Muscle layer of colon (tissue), 2 donors: ENCODE results near the gene SLC25A51.

Experiments used
- H3K27ac ChIP-seq: one replicate; pipeline ENCODE4 v1.7.0; 2013; ENCODE audit warnings: low read depth, mild to moderate bottlenecking, low read length, moderate library complexity
- H3K27me3 ChIP-seq, 2 donors: one replicate each; pipeline ENCODE4 v1.7.0; 2013; ENCODE audit warnings: low read length in 2 of 2, mild to moderate bottlenecking in 2 of 2; ENCODE audit not compliant: insufficient read depth in 2 of 2, control insufficient read depth in 1 of 2
- H3K36me3 ChIP-seq: one replicate; pipeline ENCODE4 v1.7.0; 2013; ENCODE audit warnings: mild to moderate bottlenecking, low read length; ENCODE audit not compliant: insufficient read depth
- H3K4me1 ChIP-seq: one replicate; pipeline ENCODE4 v1.7.0; 2013; ENCODE audit warnings: mild to moderate bottlenecking, low read length; ENCODE audit not compliant: insufficient read depth
- H3K4me3 ChIP-seq, 2 donors: one replicate each; pipeline ENCODE4 v1.7.0; 2013; ENCODE audit warnings: low read length in 2 of 2, low read depth in 1 of 2, mild to moderate bottlenecking in 1 of 2, moderate library complexity in 1 of 2
- H3K9ac ChIP-seq: one replicate; pipeline ENCODE4 v1.7.0; 2013; ENCODE audit warnings: low read length
- H3K9me3 ChIP-seq: one replicate; pipeline ENCODE4 v1.7.0; 2013; ENCODE audit warnings: mild to moderate bottlenecking, low read length
- donor health status: abdominal sarcoma.
- donor health status: Adenocarcinoma of cecum.

The SLC25A51 gene

DNA sequence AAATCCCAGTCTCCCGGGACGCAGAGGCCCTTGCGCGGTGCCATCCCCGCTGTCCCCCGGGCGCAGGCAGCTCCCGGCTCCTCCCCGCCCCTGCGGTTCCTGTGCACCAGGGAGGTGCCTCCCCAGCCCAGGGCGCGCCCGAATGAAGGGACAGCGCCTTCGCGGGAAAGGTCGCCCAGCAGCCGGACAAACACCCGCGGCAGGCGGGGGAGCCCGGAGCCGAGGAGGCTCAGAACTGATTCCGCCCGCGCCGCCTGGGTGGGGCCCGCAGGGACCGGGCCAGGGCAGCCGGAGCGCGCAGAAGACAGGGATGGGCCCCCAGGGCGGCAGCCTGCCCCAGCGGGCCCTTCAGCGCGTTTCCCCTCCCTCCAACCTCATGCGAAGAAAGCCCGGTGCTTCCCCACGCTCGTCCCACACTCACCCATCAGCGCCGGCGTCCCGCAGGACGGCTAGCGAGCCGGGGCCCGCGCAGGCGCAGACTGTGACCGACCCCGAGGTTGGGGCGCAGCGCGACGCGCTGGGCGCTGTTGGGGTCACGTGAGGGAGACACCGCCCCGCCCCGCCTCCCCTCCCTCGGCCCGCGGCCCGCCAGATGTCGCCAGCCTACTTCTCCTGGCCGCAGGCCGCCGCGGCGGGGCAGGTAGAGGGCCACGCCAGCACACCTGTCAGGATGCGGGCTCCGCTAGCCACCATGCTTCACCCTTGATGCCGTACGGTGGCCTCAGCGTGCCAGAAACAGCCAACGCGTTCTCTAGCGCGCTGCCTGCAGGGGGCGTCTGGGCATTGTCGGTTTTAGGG lies at the start of gene SLC25A51:
Gene SLC25A51, minus strand, starts transcription at position 481 of the 798 bp plus-strand sequence. CDS start 15,577 bp downstream, outside the sequence.
- Histone ChIP-seq H3K4me3 (peak within 1 kb of the TSS; percentile 82 to 94), H3K36me3 (peaks cover 2% of the 10 kb centered on the region), H3K27ac (peak within 1 kb of the TSS; percentile 90), H3K9me3 (no peaks in the 10 kb centered on the region), H3K4me1 (peaks cover 23% of the 10 kb centered on the region), H3K9ac (peak within 1 kb of the TSS; percentile 63), H3K27me3 (no peaks in the 10 kb centered on the region)

DNA sequence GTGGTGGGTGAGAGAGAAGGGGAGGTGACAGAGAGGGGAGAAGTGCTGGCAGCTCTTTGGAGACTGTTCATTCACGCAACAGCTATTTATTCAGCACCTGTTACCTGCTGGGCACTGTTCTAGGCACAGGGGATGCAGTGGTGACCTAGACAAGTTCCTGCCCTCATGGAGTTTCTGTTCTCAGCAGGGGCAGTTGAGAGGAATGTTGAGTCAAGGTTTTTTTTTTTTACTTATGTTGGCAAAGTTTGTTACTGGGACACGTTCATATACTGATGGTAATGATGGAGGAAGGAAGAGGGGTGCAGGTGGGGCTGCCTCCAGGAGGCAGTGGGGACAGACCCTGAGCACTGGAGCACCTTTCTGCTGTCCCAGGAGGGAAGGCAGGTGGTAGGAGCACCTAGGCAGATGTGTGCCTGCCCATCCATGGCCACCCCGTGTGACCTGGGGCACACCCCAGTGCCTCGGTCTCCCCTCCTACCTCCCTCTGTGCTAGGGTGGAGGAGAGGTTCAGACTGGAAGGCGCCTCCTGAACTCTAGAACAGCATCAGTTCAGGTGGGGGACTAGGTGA lies 49.4 kb upstream of the SLC25A51 start:
- no peak overlapping the region for H3K4me3 ChIP-seq
- peaks cover 23% of the 10 kb centered on the region for H3K36me3 ChIP-seq
- no peak overlapping the region for H3K9ac ChIP-seq
- H3K27ac ChIP-seq, result no peak overlapping the region
- H3K4me1 ChIP-seq, result peaks cover 14% of the 10 kb centered on the region
- H3K27me3 ChIP-seq, result no peaks in the 10 kb centered on the region
- H3K9me3 ChIP-seq, result no peaks in the 10 kb centered on the region

GRCh38 chr9:37952731-37953130 lies 48.8 kb upstream of the SLC25A51 start:
- no peaks in the 10 kb centered on the region for H3K9me3 ChIP-seq
- H3K36me3 ChIP-seq, result peaks cover 29% of the 10 kb centered on the region
- no peaks in the 10 kb centered on the region for H3K27me3 ChIP-seq
- peaks cover 14% of the 10 kb centered on the region for H3K4me1 ChIP-seq
- no peak overlapping the region for H3K9ac ChIP-seq
- H3K4me3 ChIP-seq, result no peak overlapping the region
- H3K27ac ChIP-seq, result no peak overlapping the region

- no peak overlapping the region for H3K27ac ChIP-seq
- peaks cover 33% of the 10 kb centered on the region for H3K36me3 ChIP-seq
- no peaks in the 10 kb centered on the region for H3K9me3 ChIP-seq
- H3K27me3 ChIP-seq, result no peaks in the 10 kb centered on the region
- H3K9ac ChIP-seq, result no peak overlapping the region
- peaks cover 14% of the 10 kb centered on the region for H3K4me1 ChIP-seq
- H3K4me3 ChIP-seq, result no peak overlapping the region
Measured at GRCh38 chr9:37951671-37952449, 47.9 kb upstream of the SLC25A51 start.

- no peaks in the 10 kb centered on the region for H3K9me3 ChIP-seq
- H3K4me3 ChIP-seq, result no peak overlapping the region
- H3K9ac ChIP-seq, result no peak overlapping the region
- no peak overlapping the region for H3K27ac ChIP-seq
- no peaks in the 10 kb centered on the region for H3K27me3 ChIP-seq
- peaks cover 14% of the 10 kb centered on the region for H3K4me1 ChIP-seq
- peaks cover 34% of the 10 kb centered on the region for H3K36me3 ChIP-seq
Measured at GRCh38 chr9:37950561-37950960, 46.6 kb upstream of the SLC25A51 start.

DNA sequence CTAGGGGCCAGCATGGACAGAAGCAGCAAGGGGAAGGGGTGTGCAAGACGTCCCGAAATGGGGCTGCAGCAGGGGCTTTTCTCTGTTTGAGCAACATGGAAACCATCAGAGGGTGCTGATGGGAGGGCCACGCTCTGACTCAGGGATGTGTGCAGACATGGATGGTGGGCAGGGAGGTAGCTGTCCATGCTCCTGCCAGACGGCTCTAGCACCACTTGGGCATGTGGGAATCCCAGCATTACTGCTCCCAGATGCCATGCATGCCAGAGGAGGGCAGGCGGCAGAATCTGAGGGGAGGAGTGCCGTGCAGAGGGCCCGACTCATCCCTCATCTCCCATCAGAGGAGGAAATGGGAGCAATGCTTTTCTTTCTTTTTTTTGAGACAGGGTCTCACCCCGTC lies 45.6 kb upstream of the SLC25A51 start:
- H3K27ac ChIP-seq, result no peak overlapping the region
- H3K9ac ChIP-seq, result no peak overlapping the region
- H3K9me3 ChIP-seq, result no peaks in the 10 kb centered on the region
- no peaks in the 10 kb centered on the region for H3K27me3 ChIP-seq
- no peak overlapping the region for H3K4me3 ChIP-seq
- peaks cover 21% of the 10 kb centered on the region for H3K4me1 ChIP-seq
- H3K36me3 ChIP-seq, result peaks cover 29% of the 10 kb centered on the region

- peaks cover 28% of the 10 kb centered on the region for H3K36me3 ChIP-seq
- no peak overlapping the region for H3K9ac ChIP-seq
- H3K4me1 ChIP-seq, result peaks cover 24% of the 10 kb centered on the region
- H3K9me3 ChIP-seq, result no peaks in the 10 kb centered on the region
- H3K27ac ChIP-seq, result no peak overlapping the region
- H3K27me3 ChIP-seq, result no peaks in the 10 kb centered on the region
- H3K4me3 ChIP-seq, result no peak overlapping the region
Measured at GRCh38 chr9:37948417-37948980, 44.6 kb upstream of the SLC25A51 start.

GRCh38 chr9:37947977-37948376 lies 44.0 kb upstream of the SLC25A51 start:
- no peak overlapping the region for H3K9ac ChIP-seq
- no peak overlapping the region for H3K27ac ChIP-seq
- peaks cover 24% of the 10 kb centered on the region for H3K4me1 ChIP-seq
- no peak overlapping the region for H3K4me3 ChIP-seq
- H3K27me3 ChIP-seq, result no peaks in the 10 kb centered on the region
- peaks cover 28% of the 10 kb centered on the region for H3K36me3 ChIP-seq
- no peaks in the 10 kb centered on the region for H3K9me3 ChIP-seq

- H3K9me3 ChIP-seq, result no peaks in the 10 kb centered on the region
- H3K4me1 ChIP-seq, result peaks cover 27% of the 10 kb centered on the region
- H3K27ac ChIP-seq, result no peak overlapping the region
- H3K4me3 ChIP-seq, result no peak overlapping the region
- H3K27me3 ChIP-seq, result no peaks in the 10 kb centered on the region
- H3K9ac ChIP-seq, result no peak overlapping the region
- H3K36me3 ChIP-seq, result peaks cover 23% of the 10 kb centered on the region
Measured at GRCh38 chr9:37947471-37947870, 43.5 kb upstream of the SLC25A51 start.

DNA sequence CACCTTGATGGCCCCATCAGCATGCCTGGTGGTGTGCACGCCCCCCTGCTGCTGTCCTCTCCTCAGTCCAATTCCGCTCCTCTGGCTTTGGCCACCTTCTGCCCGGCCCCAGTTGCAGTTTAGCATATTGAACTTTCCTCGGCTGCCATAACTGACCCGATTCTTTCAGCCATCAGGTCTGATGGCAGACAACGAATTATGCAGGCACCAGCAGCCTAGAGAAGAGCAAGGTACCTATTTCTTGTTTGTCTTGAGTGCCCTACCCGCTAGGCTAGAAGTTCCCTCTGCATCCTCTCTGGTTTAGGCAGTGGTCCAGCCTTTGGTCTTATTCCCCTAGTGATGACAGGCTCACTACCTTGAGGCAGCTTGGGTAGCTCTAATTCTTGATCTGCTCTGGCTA lies 43.0 kb upstream of the SLC25A51 start:
- H3K36me3 ChIP-seq, result peaks cover 21% of the 10 kb centered on the region

GRCh38 chr9:37946041-37946440 lies 42.1 kb upstream of the SLC25A51 start:
- no peak overlapping the region for H3K9ac ChIP-seq
- H3K4me3 ChIP-seq, result no peak overlapping the region
- H3K27me3 ChIP-seq, result no peaks in the 10 kb centered on the region
- no peaks in the 10 kb centered on the region for H3K9me3 ChIP-seq
- H3K36me3 ChIP-seq, result peaks cover 21% of the 10 kb centered on the region
- H3K4me1 ChIP-seq, result peaks cover 27% of the 10 kb centered on the region
- no peak overlapping the region for H3K27ac ChIP-seq

More for the DNA sequence above, 43.0 kb upstream of the SLC25A51 start:
- no peak overlapping the region for H3K27ac ChIP-seq
- H3K9me3 ChIP-seq, result no peaks in the 10 kb centered on the region
- no peak overlapping the region for H3K4me3 ChIP-seq
- H3K27me3 ChIP-seq, result no peaks in the 10 kb centered on the region
- H3K4me1 ChIP-seq, result peaks cover 27% of the 10 kb centered on the region
- H3K9ac ChIP-seq, result no peak overlapping the region
